GM21786 (cell line): Measurements from ENCODE around the gene COASY.
"Not testable (repeated sequence)": the region's sequence is repeated elsewhere in the genome, so short reads cannot be mapped to it uniquely, and the experiment has no call there.

Experiments used
- ATAC-seq: cut with Tn5 transposase; IDR thresholded peaks from one replicate; pipeline ENCODE4 v1.9.1; 2021; ENCODE audit not compliant: unreplicated experiment

COASY gene

GRCh38 chr17:42552736-42553135 lies 9.2 kb upstream of the COASY start, which contains the start of gene HSD17B1:
Gene HSD17B1, plus strand, starts transcription at chr17:42552923. Its CDS starts 11 bp downstream, at chr17:42552934.
- not testable (repeated sequence) for ATAC-seq

GRCh38 chr17:42553161-42553818 lies 8.7 kb upstream of the COASY start:
- no peak for ATAC-seq

- no peak for ATAC-seq
Observed at GRCh38 chr17:42553866-42554249, 8.1 kb upstream of the COASY start.

GRCh38 chr17:42554250-42555121 lies 7.5 kb upstream of the COASY start:
- ATAC-seq = peak; percentile 76

GRCh38 chr17:42555122-42555622 lies 6.8 kb upstream of the COASY start:
- no peak for ATAC-seq

GRCh38 chr17:42555961-42556617 lies 5.9 kb upstream of the COASY start:
- not testable (repeated sequence) for ATAC-seq

GRCh38 chr17:42559075-42559474 lies 2.9 kb upstream of the COASY start:
- ATAC-seq = no peak

GRCh38 chr17:42560246-42560645 lies 1.7 kb upstream of the COASY start:
- ATAC-seq = no peak

- no peak for ATAC-seq
Observed at GRCh38 chr17:42562388-42563142, 617 bp downstream of the COASY start.

- no peak for ATAC-seq
Observed at GRCh38 chr17:42563143-42563509, 1.2 kb downstream of the COASY start.

GRCh38 chr17:42563543-42563942 lies 1.6 kb downstream of the COASY start:
- ATAC-seq = no peak

GRCh38 chr17:42563950-42564349 lies 2.0 kb downstream of the COASY start:
- no peak for ATAC-seq

- no peak for ATAC-seq
Observed at GRCh38 chr17:42564815-42565522, 3.0 kb downstream of the COASY start.

- ATAC-seq = no peak
Observed at GRCh38 chr17:42565523-42566214, 3.7 kb downstream of the COASY start.

GRCh38 chr17:42566215-42566882 lies 4.4 kb downstream of the COASY start:
- no peak for ATAC-seq

GRCh38 chr17:42566883-42567573 lies 5.1 kb downstream of the COASY start, which contains the start of gene MLX:
Gene MLX, plus strand, starts transcription at chr17:42567100. Its CDS starts 25 bp downstream, at chr17:42567125.
- peak; percentile 59 for ATAC-seq

GRCh38 chr17:42568341-42569111 lies 6.6 kb downstream of the COASY start:
- ATAC-seq = no peak
